Measurements from ENCODE around the gene TBXA2R.
A peak's percentile ranks its signal among the peaks of the same experiment; 100 is the strongest.

The TBXA2R gene

DNA sequence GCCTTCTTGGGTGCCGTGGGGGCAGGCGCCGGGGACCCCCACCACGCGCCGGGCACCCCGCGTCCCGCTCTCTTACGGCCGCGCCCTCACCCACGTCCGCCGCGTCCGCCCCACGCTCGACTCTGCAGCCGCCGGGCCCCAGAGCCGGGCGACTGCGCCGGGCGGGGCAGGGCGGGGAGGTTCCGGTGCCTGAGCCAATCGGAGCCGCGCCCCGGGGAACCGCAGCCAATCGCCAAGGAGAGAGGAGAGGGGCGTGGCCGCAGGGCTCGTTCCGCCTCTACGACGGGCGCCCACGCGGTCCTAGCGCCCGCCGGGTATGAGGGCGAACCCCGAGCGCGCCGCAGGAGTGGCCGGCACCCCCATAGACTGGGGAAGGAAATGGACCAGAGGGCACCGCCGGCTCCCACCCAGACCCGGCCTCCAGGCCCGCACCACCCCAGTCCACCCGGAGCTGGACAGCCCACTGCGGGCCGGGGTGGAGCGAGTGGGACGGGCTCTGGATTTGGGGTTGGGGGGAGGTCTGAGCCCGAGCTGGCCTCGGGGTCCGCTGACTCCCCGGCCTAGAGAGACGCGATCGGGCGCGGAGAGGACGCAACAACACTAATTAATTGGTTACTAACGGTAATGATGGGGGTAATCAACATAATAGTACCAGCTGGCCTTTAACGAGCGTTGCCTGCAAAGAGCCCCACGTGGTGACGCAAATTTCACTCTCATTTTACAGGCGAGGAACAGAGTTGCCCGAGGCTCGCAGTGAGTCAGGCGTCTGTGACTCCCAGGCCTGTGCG is 49.0 kb downstream of the TBXA2R start, which contains the start of gene MFSD12:
MFSD12 (minus strand) TSS at position 126 of the 788 bp plus-strand sequence. CDS start 183 bp downstream, outside the sequence.
- Histone ChIP-seq H3K4me3 (ENCODE audit: low read depth, low read length, poor library complexity, severe bottlenecking) (peak within 1 kb of the TSS; percentile 76), H3K27me3 (ENCODE audit: insufficient read depth, low read length) (no peaks in the 10 kb centered on the region), H4K20me1 (ENCODE audit: insufficient read depth, low read length) (no peaks in the 10 kb centered on the region), H3K9me3 (ENCODE audit: low read length) (no peaks in the 10 kb centered on the region), H3K4me1 (ENCODE audit: insufficient read depth, low read length, severe bottlenecking) (peaks cover 40% of the 10 kb centered on the region), H3K36me3 (ENCODE audit: insufficient read depth, low read length) (no peaks in the 10 kb centered on the region), H3K9me2 (ENCODE audit: low read depth, low read length) (no peaks in the 10 kb centered on the region), H2AFZ (ENCODE audit: low read length) (peak within 1 kb of the TSS; percentile 94; the same call in 1 of the 2 replicates), H3K79me2 (ENCODE audit: insufficient read depth, low read length) (no peaks in the 10 kb centered on the region), H3F3A (ENCODE audit: insufficient read depth, low read length) (no peaks in the 10 kb centered on the region), H3K27ac (ENCODE audit: low read depth, low read length, poor library complexity, severe bottlenecking) (no peak within 1 kb of the TSS), H3K9ac (ENCODE audit: low read length) (peak within 1 kb of the TSS; percentile 74), H3K4me2 (ENCODE audit: low read length) (peak within 1 kb of the TSS; percentile 96)
- TF ChIP-seq EZH2 (IDR thresholded peaks at IDR 0.05; ENCODE audit: borderline replicate concordance, low read length) (no peak), CTCF (IDR thresholded peaks at IDR 0.05; ENCODE audit: low read length) (no peak)

DNA sequence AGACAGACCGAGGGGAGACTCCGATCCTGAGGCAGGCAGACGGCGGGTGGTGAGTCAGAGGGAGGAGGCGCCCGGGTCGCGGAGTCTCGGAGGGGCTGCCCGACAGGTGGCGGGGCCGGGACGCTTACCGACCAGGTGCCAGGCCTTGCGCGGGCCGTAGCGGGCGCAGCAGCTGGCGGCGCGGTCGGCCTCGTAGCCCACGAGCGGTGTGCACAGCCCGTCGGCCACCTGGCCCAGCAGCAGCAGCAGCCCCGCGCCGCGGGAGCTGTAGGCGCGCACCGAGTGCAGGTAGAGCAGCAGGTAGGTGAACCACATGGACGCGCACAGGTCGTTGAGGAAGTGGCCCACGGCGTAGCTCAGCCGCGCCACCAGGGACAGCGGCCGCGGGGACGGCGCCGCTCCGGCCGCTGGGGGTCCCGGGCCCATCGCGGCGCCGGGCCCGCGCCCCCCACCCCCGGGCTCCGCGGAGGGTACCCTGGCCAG is 49.7 kb downstream of the TBXA2R start:
- Histone ChIP-seq H3K9ac (ENCODE audit: low read length) (peak overlapping the region; percentile 55; the same call in 1 of the 2 replicates), H3K79me2 (ENCODE audit: insufficient read depth, low read length) (no peaks in the 10 kb centered on the region), H3K36me3 (ENCODE audit: insufficient read depth, low read length) (no peaks in the 10 kb centered on the region), H3K4me1 (ENCODE audit: insufficient read depth, low read length, severe bottlenecking) (peaks cover 43% of the 10 kb centered on the region), H3K4me2 (ENCODE audit: low read length) (peak overlapping the region; percentile 96), H3F3A (ENCODE audit: insufficient read depth, low read length) (no peaks in the 10 kb centered on the region), H3K27me3 (ENCODE audit: insufficient read depth, low read length) (no peaks in the 10 kb centered on the region), H3K27ac (ENCODE audit: low read depth, low read length, poor library complexity, severe bottlenecking) (no peak overlapping the region), H3K9me2 (ENCODE audit: low read depth, low read length) (no peaks in the 10 kb centered on the region), H2AFZ (ENCODE audit: low read length) (no peak overlapping the region), H3K9me3 (ENCODE audit: low read length) (no peaks in the 10 kb centered on the region), H4K20me1 (ENCODE audit: insufficient read depth, low read length) (no peaks in the 10 kb centered on the region), H3K4me3 (ENCODE audit: low read depth, low read length, poor library complexity, severe bottlenecking) (peak overlapping the region; percentile 76)
- TF ChIP-seq CTCF (IDR thresholded peaks at IDR 0.05; ENCODE audit: low read length) (peak; percentile 17; the same call in 1 of the 2 replicates), EZH2 (IDR thresholded peaks at IDR 0.05; ENCODE audit: borderline replicate concordance, low read length) (no peak)

DNA sequence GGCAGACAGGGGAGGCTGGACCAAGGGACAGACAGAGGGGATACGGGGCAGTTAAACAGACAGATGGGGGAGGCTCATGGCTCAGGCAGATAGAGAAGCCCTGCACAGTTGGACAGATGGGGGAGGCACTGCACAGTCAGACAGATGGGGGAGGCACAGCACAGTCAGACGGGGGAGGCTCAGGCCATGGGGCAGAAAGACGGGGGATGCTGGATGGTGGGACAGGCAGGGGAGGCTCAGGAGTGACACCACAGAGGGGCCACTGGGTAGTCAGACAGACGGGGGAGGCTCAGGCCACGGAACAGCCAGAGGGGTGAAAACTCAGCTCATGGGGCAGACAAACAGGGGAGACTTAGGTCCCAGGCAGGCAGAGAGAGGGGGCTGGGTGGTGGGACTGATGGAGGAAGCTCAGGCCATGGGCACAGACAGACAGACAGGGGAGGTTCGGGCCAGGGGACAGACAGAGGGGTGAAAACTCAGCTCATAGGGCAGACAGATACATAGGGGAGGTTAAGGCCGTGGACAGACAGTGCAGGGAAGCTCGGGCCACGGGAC is 50.2 kb downstream of the TBXA2R start:
- peak overlapping the region; percentile 96 for H3K4me2 ChIP-seq (ENCODE audit: low read length)
- no peaks in the 10 kb centered on the region for H3K27me3 ChIP-seq (ENCODE audit: insufficient read depth, low read length)
- no peak overlapping the region for H2AFZ ChIP-seq (ENCODE audit: low read length)
- H3K79me2 ChIP-seq (ENCODE audit: insufficient read depth, low read length), result no peaks in the 10 kb centered on the region
- H3F3A ChIP-seq (ENCODE audit: insufficient read depth, low read length), result no peaks in the 10 kb centered on the region
- H3K9me3 ChIP-seq (ENCODE audit: low read length), result no peaks in the 10 kb centered on the region
- H3K4me1 ChIP-seq (ENCODE audit: insufficient read depth, low read length, severe bottlenecking), result peaks cover 43% of the 10 kb centered on the region
- H3K36me3 ChIP-seq (ENCODE audit: insufficient read depth, low read length), result no peaks in the 10 kb centered on the region
- TF ChIP-seq EZH2 (IDR thresholded peaks at IDR 0.05; ENCODE audit: borderline replicate concordance, low read length), result no peak
- H3K9ac ChIP-seq (ENCODE audit: low read length), result peak overlapping the region; percentile 55; the same call in 1 of the 2 replicates
- H4K20me1 ChIP-seq (ENCODE audit: insufficient read depth, low read length), result no peaks in the 10 kb centered on the region
- no peaks in the 10 kb centered on the region for H3K9me2 ChIP-seq (ENCODE audit: low read depth, low read length)
- peak overlapping the region; percentile 76 for H3K4me3 ChIP-seq (ENCODE audit: low read depth, low read length, poor library complexity, severe bottlenecking)
- no peak overlapping the region for H3K27ac ChIP-seq (ENCODE audit: low read depth, low read length, poor library complexity, severe bottlenecking)

Data from OCI-LY1 (cell line).